GM12874 (cell line): ENCODE data around the gene NFATC2.

Experiments
- CTCF ChIP-seq: IDR thresholded peaks from 2 replicates; pipeline ENCODE4 v1.5.1; 2011; ENCODE audit warnings: low read depth, mild to moderate bottlenecking, control low read depth, low read length, moderate library complexity; ENCODE audit not compliant: insufficient read depth

The NFATC2 gene

DNA sequence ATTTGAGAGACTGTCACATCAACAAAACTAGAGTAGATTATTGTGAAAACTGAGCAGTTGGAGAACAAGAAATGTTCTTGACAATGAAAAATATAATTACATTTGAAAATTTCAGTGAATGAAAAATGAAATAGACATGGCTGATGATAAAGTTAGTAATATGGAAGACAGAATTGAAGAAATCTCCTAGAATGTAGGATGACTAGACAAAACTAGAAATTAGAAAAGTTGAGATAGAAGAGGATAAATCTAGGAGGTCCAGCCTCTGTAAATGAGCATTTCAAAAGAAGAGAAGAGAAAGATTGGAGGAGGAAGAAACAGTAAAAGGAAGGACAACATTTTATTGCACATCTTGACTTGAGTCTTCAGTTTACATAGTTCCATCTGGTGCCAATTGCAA lies 178.7 kb downstream of the NFATC2 start:
- TF ChIP-seq CTCF: no peak

DNA sequence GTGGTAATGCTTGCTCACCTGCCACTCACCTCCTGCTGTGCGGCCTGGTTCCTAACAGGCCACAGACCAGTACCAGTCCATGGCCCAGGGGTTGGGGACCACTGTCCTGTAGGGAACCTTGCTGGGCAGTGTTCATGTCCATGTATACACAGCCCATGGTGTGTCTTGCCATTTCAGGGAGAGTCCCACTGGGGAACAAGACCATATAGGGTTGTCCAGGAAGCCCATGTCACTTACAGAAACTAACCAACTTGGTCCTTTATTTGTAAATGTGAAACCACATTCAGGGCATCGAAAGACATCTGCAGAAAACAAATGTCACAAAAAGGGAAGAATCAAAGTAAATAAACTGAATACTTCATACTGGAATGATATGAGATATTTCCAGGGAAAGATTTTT lies 179.1 kb downstream of the NFATC2 start:
- no peak for TF ChIP-seq CTCF

DNA sequence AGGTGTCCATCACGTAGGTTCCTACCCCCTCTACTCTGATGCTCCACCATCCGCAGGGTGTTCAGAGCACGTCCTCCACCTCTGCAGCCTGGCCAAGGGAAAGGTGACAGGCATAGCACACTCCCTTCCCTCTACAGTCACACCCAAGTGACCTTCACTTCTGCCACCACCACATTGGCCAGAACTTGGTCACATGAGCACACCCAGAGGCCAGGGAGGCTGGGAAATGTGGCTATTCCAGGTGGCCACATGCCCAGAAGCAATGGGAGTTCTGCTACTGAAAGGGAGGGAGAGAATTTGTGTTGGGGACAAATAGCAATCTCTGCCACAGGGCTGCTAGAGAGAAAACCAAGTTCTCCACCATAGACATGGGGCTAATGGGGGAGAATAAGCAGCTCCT lies 180.3 kb downstream of the NFATC2 start:
- no peak for TF ChIP-seq CTCF

DNA sequence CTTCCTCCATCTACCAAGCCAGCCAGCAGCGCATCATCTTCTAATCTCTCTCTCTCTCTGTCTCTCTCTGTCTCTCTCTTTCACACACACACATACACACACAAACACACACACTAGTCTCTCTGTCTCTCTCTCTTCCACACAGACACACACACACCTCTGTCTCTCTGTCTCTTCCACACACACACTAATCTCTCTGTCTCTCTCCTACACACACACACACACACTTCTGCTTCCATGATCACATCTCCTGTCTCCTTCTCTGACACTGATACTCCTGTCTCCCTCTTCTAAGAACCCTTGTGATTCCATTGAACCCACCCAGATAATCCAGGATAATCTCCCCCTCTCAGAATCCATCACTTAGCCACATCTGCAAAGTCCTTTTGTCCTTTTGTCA lies 181.3 kb downstream of the NFATC2 start:
- TF ChIP-seq CTCF: no peak

DNA sequence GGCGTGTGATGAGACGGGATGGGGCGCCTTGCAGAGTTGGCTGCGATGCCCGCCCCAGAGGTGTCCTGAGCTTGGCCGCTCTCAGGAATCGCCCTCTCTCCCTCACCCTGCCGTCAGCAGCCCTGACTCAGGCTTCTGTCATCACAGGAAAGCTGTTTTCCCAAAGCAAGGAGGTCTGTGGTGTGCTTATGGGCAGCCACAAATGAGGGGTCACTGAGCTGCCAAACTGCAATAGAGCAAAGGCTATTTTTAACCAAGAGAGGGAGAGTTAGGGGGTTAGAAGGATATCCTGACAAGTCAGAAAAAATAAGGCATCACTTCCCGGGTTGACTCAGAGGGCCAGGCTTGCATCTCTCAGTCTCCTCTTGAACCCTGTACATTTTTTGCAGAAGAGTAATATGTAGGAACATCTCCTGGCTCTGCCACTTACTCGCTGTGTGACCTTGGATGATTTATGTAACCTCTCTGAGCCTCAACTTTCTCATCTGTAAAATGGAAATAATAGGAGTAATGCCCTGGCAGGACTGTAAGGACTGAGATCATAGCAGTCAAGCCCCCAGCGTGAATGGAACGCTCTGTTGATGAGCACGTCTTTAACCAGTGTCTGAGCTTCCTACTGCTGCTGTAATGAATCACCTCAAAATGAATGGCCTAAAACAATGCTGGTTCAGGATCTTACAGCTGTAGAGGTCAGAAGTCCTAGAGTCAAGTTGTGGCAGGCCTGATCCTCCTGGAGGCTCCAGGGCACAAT lies 181.9 kb downstream of the NFATC2 start:
- TF ChIP-seq CTCF: no peak

DNA sequence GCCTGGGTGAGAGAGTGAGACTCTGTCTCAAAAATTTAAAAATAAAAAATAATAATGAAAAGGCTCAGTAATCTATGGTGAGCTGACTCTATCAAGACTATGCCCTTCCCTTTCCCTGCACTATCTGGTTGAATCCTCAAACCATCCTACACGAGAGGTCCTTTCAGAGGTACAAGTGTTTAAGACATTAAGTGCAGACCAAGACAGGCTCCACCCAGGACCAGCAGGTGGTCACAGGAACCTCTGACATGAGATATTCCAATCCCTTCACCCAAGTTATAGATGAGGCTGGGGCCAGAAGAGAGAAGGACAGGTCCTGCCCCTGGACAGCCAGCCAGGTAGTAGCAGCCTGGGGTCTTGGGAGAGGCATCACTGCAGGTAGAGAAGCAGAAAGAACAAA lies 182.6 kb downstream of the NFATC2 start:
- no peak for TF ChIP-seq CTCF

GRCh38 chr20:51359401-51359800 lies 183.1 kb downstream of the NFATC2 start:
- no peak for TF ChIP-seq CTCF
